Fibroblast of mammary gland (primary cell): Measurements from ENCODE around the gene ANAPC5.
"Not testable (repeated sequence)": the region's sequence is repeated elsewhere in the genome, so short reads cannot be mapped to it uniquely, and the experiment has no call there.

ENCODE experiments used
- DNase-seq: peaks from one replicate; pipeline ENCODE4 v3.0.0-alpha.2; 2010; ENCODE audit warnings: low read depth
- H3K4me3 ChIP-seq: 2 replicates; pipeline ENCODE4 v1.5.1; 2011; ENCODE audit warnings: low read depth, mild to moderate bottlenecking, low read length, moderate library complexity; ENCODE audit not compliant: control insufficient read depth
- CTCF ChIP-seq: conservative IDR thresholded peaks from 2 replicates; pipeline ENCODE4 v1.5.1; 2011; ENCODE audit warnings: low read depth, low read length, inconsistent platforms; ENCODE audit not compliant: control insufficient read depth, insufficient read depth

The ANAPC5 gene

GRCh38 chr12:121378736-121379135 lies 26.5 kb upstream of the ANAPC5 start:
- TF ChIP-seq CTCF, result no peak
- H3K4me3 ChIP-seq, result no peak overlapping the region

GRCh38 chr12:121376754-121377697 lies 24.8 kb upstream of the ANAPC5 start:
- no peak for DNase-seq
- TF ChIP-seq CTCF, result no peak
- H3K4me3 ChIP-seq, result no peak overlapping the region

More at GRCh38 chr12:121378736-121379135, 26.5 kb upstream of the ANAPC5 start:
- DNase-seq, result no peak

DNA sequence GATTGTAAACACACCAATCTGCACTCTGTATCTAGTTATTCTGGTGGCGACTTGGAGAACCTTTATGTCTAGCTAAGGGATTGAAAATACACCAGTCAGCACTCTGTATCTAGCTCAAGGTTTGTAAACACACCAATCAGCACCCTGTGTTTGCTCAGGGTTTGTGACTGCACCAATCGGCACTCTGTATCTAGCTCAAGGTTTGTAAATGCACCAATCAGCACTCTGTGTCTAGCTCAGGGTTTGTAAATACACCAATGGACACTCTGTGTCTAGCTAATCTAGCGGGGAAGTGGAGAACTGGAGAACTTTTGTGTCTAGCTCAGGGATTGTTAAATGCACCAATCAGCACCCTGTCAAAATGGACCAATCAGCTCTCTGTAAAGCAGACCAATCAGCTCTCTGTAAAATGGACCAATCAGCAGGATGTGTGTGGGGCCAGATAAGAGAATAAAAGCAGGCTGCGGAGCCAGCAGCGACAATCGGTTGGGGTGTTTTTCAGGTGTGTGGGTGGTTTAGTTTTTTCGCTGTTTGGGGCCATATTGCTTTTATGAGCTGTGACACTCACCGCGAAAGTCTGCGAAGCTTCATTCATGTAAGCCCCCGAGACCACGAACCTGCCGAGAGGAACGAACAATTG lies 22.9 kb upstream of the ANAPC5 start:
- not testable (repeated sequence) for DNase-seq, H3K4me3 ChIP-seq

- H3K4me3 ChIP-seq, DNase-seq: not testable (repeated sequence)
Observed at GRCh38 chr12:121374336-121374735, 22.1 kb upstream of the ANAPC5 start.

- no peak for DNase-seq
- no peak for TF ChIP-seq CTCF
- H3K4me3 ChIP-seq, result no peak overlapping the region
Observed at GRCh38 chr12:121373755-121374154, 21.5 kb upstream of the ANAPC5 start.

DNA sequence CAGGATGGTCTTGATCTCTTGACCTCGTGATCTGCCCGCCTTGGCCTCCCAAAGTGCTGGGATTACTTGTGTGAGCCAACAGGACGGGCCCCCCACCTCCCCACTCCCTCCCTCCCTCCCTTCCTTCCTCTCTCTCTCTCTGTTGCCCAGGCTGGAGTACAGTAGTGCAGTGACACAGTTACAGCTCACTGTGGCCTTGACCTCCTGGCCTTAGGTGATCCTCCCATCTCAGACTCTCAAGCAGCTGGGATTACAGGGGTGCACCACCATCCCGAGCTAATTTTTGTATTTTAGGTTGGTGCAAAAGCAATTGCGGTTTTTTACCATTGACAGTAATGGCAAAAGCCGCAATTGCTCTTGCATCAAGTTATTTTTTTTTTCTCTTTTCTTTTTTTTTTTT lies 19.2 kb upstream of the ANAPC5 start:
- H3K4me3 ChIP-seq, result no peak overlapping the region
- DNase-seq, result no peak
- no peak for TF ChIP-seq CTCF

GRCh38 chr12:121366063-121366459 lies 13.8 kb upstream of the ANAPC5 start:
- H3K4me3 ChIP-seq, result no peak overlapping the region
- no peak for TF ChIP-seq CTCF
- DNase-seq, result no peak
